Esophagus muscularis mucosa (tissue), 4 donors: ENCODE measurements around the gene TNFRSF25. TPM values are rescaled to one million over a fixed set of nuclear protein-coding genes. Genes with fewer than 3 reads are reported as not detected.
"Not testable (repeated sequence)": the region's sequence is repeated elsewhere in the genome, so short reads cannot be mapped to it uniquely, and the experiment has no call there.

Source experiments
- DNase-seq: peaks from one replicate; pipeline ENCODE4 v3.0.0-alpha.2; 2017; ENCODE audit errors: extremely low spot score
- H3K27ac ChIP-seq, 4 donors: fragments of 200-600 bp; sonication (generic); replicated peaks in 1 of 4; 1 replicate in 3 of 4; 2 replicates in 1 of 4; pipeline ENCODE4 v1.5.1; 2016 to 2019; ENCODE audit warnings: mild to moderate bottlenecking in 1 of 4
- H3K27me3 ChIP-seq, 4 donors: fragments of 200-600 bp; sonication (generic); one replicate each; pipeline versions ENCODE4 v1.5.1 to v1.6.0; 2016 to 2019
- H3K36me3 ChIP-seq, 4 donors: fragments of 200-600 bp; sonication (generic); one replicate each; pipeline ENCODE4 v1.5.1; 2016 to 2019
- H3K4me1 ChIP-seq, 4 donors: fragments of 200-600 bp; sonication (generic); one replicate each; pipeline ENCODE4 v1.5.1; 2016 to 2019
- H3K4me3 ChIP-seq, 4 donors: fragments of 200-600 bp; sonication (generic); 1 replicate in 2 of 4; 2 replicates in 2 of 4; pipeline ENCODE4 v1.5.1; 2016 to 2019; ENCODE audit warnings: mild to moderate bottlenecking in 4 of 4, moderate library complexity in 1 of 4
- H3K9me3 ChIP-seq, 4 donors: fragments of 200-600 bp; sonication (generic); 1 replicate in 3 of 4; 2 replicates in 1 of 4; pipeline ENCODE4 v1.5.1; 2016 to 2019
- EP300 ChIP-seq: sonication (generic); formaldehyde crosslinking; IDR thresholded peaks from one replicate; pipeline ENCODE4 v1.6.1; 2017; ENCODE audit warnings: antibody characterized with exemption
- POLR2A ChIP-seq: fragments of 450-650 bp; IDR thresholded peaks from one replicate; pipeline ENCODE4 v1.6.1; 2017; ENCODE audit warnings: antibody characterized with exemption, moderate library complexity, mild to moderate bottlenecking, low read depth
- POLR2AphosphoS5 ChIP-seq, 2 donors: sonication (generic); formaldehyde crosslinking; IDR thresholded peaks; one replicate each; pipeline ENCODE4 v1.6.1; 2017; ENCODE audit warnings: antibody characterized with exemption in 2 of 2
- WGBS: methylation state at CpG from one replicate; pipeline ENCODE4 v1.1.5; 2018; 5-methylcytosine and 5-hydroxymethylcytosine counted together
- intact Hi-C: fragments of 100-400 bp; cut with DNase I; formaldehyde crosslinking; loops from one replicate; pipeline ENCODE4 v1.15.1; 2023
- total RNA-seq, 4 donors: library from RNA; depleted of rRNA; stranded (reverse); fragments of >200 nt; gene quantifications; one replicate each; pipeline versions ENCODE4 v1.1.0 to v1.2.1, GENCODE V29; 2016
- TF ChIP-seq, protein P1 (sequence below), 3 experiments: fragments of 200-600 bp in 2 of 3; fragments of 450-650 bp in 1 of 3; sonication (generic) in 2 of 3; IDR thresholded peaks; one replicate each; pipeline ENCODE4 v1.5.1; 2017 to 2019; ENCODE audit warnings: antibody characterized with exemption in 3 of 3, mild to moderate bottlenecking in 2 of 3, moderate library complexity in 1 of 3

The TNFRSF25 gene
- total RNA-seq, 4 donors from 2014 or later = 2.5 to 9.1 (median 9.1) TPM

DNA sequence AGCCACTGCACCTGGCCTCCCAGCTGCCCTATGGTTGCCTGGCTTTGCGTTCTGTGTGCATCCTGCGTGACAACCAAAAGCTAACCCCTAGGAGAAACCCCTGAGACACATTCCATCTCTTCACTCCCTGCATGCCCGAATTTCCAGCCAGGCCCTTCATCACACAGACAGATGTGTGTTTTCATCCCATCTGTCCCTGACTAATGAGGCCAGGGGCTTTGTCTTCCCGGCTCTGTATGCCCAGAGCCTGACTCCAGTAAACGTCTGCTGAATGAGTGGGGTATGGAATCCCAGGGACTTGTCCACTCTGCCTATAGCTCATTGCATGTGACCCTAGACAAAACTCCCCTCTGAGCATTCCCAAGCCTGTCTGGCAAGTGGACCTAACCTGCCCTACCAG is 31.8 kb downstream of the TNFRSF25 start:
- Histone ChIP-seq H3K4me3 (no peak overlapping the region), H3K4me1 (no peaks in the 10 kb centered on the region), H3K27me3 (peaks cover 0 to 62% (median 9%) of the 10 kb centered on the region in 4 donors), H3K9me3 (no peaks in the 10 kb centered on the region), H3K36me3 (no peaks in the 10 kb centered on the region), H3K27ac (no peak overlapping the region)
- intact Hi-C loops = no loop called here
- DNase-seq = no peak
- WGBS = 61% methylated on average over 5 of the region's 5 CpGs
- TF ChIP-seq EP300 = no peak
- TF ChIP-seq, protein P1, sequence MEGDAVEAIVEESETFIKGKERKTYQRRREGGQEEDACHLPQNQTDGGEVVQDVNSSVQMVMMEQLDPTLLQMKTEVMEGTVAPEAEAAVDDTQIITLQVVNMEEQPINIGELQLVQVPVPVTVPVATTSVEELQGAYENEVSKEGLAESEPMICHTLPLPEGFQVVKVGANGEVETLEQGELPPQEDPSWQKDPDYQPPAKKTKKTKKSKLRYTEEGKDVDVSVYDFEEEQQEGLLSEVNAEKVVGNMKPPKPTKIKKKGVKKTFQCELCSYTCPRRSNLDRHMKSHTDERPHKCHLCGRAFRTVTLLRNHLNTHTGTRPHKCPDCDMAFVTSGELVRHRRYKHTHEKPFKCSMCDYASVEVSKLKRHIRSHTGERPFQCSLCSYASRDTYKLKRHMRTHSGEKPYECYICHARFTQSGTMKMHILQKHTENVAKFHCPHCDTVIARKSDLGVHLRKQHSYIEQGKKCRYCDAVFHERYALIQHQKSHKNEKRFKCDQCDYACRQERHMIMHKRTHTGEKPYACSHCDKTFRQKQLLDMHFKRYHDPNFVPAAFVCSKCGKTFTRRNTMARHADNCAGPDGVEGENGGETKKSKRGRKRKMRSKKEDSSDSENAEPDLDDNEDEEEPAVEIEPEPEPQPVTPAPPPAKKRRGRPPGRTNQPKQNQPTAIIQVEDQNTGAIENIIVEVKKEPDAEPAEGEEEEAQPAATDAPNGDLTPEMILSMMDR (IDR thresholded peaks at IDR 0.05) = no peak
- TF ChIP-seq POLR2AphosphoS5 (IDR thresholded peaks at IDR 0.05) = no peak
- TF ChIP-seq POLR2A = no peak

DNA sequence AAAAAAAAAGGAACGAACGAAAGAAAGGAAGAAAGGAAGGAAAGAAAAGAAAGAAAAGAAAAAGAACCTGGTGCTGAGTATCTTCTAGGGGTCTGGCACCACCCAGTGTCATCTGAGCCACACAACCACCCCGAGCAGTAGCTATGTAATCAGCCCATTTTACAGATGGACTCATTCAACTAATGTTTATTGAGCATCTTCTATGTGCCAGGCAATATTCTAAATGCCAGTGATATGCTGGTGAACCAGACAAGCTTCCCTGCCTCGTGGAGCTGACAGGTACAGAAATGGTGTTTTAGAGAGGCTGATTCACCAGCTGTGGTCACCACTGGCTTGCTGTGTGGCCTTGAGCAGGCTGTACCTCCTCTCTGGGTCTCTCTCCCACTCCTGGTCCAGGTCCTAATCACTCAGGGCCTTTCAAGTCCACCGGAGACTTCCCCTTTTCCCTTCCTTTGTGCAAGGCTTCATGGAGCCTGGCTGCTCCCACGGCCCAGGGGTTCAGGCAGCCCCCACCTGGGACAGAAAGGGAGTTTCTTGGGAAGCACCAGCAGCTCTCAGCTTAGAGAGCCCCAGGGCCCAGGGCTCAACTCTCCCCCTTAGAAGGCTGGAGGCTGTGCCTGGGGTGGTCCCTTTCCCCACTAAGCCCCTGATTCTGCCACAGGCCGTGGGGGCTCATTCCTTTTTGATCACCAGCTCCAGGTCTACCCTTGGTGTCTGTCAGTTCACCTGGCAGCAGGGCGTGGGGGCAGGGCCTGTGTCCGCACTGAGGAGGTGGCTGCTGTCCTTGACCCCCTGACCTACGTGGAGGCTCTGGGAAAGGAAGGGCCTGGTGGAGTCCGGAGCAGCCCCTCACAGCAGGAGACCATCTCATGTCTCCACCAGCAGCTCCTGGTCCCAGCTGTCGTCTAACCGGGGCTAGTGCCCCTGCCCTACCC is 34.1 kb downstream of the TNFRSF25 start:
- H3K4me1 ChIP-seq, DNase-seq, intact Hi-C loops, H3K27ac ChIP-seq, H3K9me3 ChIP-seq, H3K36me3 ChIP-seq, H3K4me3 ChIP-seq: not testable (repeated sequence)
- H3K27me3 ChIP-seq = peaks cover 0 to 62% (median 13%) of the 10 kb centered on the region in 4 donors
- WGBS = 78% methylated on average over 10 of the region's 13 CpGs

DNA sequence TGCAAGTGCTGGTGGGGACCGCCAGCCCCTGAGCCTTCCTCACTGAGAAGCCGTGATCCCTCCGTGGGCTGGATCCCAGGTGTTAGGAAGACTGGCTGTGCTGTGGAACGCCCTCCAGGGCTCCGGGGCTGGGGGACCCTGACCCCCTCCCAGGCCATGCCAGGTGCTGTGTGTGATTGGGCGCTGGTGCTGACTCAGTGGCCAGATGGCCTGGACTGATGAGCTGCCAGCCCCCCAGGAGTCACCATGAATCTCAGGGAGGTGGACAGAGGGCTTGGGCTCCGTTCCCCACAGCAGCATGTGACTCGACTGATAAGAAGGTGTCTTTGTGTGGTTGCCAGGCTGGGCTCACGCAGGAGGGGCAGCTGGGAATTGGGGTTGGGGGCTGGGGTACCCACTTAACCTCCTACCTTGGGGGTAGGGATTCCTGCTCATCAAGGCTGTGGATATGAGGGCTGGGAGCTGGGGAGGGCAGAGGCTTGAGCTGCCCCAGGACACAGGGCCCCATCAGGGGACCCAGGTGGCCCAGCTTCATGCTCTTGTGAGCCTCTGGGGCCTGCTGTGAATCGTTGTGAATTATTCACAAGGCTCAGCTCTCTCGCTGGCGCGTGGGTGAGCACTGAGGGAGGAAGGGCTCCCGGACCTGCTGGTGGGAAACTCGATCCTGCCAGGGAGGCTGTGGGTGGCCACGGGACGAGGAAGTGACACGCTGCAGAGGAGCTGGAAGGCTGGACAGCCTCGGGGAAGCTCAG is 36.1 kb downstream of the TNFRSF25 start:
- H3K27me3 ChIP-seq = peaks cover 0 to 70% (median 31%) of the 10 kb centered on the region in 4 donors
- H3K4me1 ChIP-seq, DNase-seq, H3K9me3 ChIP-seq, H3K27ac ChIP-seq, H3K36me3 ChIP-seq, intact Hi-C loops, H3K4me3 ChIP-seq: not testable (repeated sequence)
- no CpG with 5 or more reads among the region's 19 CpGs for WGBS

- DNase-seq, H3K36me3 ChIP-seq, H3K4me3 ChIP-seq, H3K9me3 ChIP-seq, intact Hi-C loops, H3K27ac ChIP-seq: not testable (repeated sequence)
- H3K4me1 ChIP-seq = peaks cover 16 to 21% (median 20%) of the 10 kb centered on the region in 4 donors
- 100% methylated on average over 3 of the region's 6 CpGs for WGBS
- peaks cover 0 to 84% (median 43%) of the 10 kb centered on the region in 4 donors for H3K27me3 ChIP-seq
Measured at GRCh38 chr1:6428453-6428852, 37.5 kb downstream of the TNFRSF25 start.

- TF ChIP-seq POLR2AphosphoS5 (IDR thresholded peaks at IDR 0.05) (no peak), EP300 (no peak), POLR2A (no peak)
- TF ChIP-seq, protein P1 (IDR thresholded peaks at IDR 0.05) = no peak
- H3K4me1 ChIP-seq = peaks cover 23 to 29% (median 27%) of the 10 kb centered on the region in 4 donors
- intact Hi-C loops = no loop called here
- DNase-seq = no peak
- H3K4me3 ChIP-seq = no peak overlapping the region
- no peak overlapping the region for H3K27ac ChIP-seq
- H3K36me3 ChIP-seq = no peaks in the 10 kb centered on the region
- H3K9me3 ChIP-seq = no peaks in the 10 kb centered on the region
- H3K27me3 ChIP-seq = peaks cover 0 to 91% (median 46%) of the 10 kb centered on the region in 4 donors
- WGBS = 76% methylated on average over 16 of the region's 26 CpGs
Measured at GRCh38 chr1:6427441-6428390, 38.3 kb downstream of the TNFRSF25 start.
